GM10248 (cell line): ENCODE data around the gene UPF1.

Experiments used
- CTCF ChIA-PET: fragments of 300-600 bp; sonication (Branson Sonifier 250); formaldehyde crosslinking; extraction: SDS; loops from one replicate; lab custom pipeline; 2021; ENCODE audit warnings: antibody characterized with exemption; lab: Yijun Ruan, JAX
- POLR2A ChIA-PET: fragments of 350-650 bp; sonication (Branson Sonifier 250); formaldehyde crosslinking; extraction: SDS; loops from one replicate; lab custom pipeline; 2020; ENCODE audit warnings: antibody characterized with exemption; lab: Yijun Ruan, JAX
- DNase-seq: peaks from one replicate; pipeline ENCODE4 v3.0.0; 2012; ENCODE audit errors: extremely low spot score
- CTCF ChIP-seq: IDR thresholded peaks from 2 replicates; pipeline ENCODE4 v1.5.1; 2012; ENCODE audit warnings: mild to moderate bottlenecking, low read depth; ENCODE audit errors: extremely low read depth, missing control alignments, control extremely low read depth

Gene UPF1

GRCh38 chr19:18831524-18832305, at the start of gene UPF1:
Gene UPF1, plus strand, starts transcription at chr19:18831959. Its CDS starts 251 bp downstream, at chr19:18832210.
- TF ChIP-seq CTCF, result no peak
- POLR2A ChIA-PET, result interaction anchor here (0.6 to 0.8 kb wide), 3 partner anchors 12 to 543 kb away, joined by 3 to 6 read pairs (median 5); no protein-coding TSS in a partner anchor
- peak; percentile 97 for DNase-seq
- CTCF ChIA-PET, result interaction anchor here (1.2 to 12.3 kb wide), 6 partner anchors 8 to 349 kb away, joined by 3 to 158 read pairs (median 6); partner anchors contain the start of gene REX1BD

DNA sequence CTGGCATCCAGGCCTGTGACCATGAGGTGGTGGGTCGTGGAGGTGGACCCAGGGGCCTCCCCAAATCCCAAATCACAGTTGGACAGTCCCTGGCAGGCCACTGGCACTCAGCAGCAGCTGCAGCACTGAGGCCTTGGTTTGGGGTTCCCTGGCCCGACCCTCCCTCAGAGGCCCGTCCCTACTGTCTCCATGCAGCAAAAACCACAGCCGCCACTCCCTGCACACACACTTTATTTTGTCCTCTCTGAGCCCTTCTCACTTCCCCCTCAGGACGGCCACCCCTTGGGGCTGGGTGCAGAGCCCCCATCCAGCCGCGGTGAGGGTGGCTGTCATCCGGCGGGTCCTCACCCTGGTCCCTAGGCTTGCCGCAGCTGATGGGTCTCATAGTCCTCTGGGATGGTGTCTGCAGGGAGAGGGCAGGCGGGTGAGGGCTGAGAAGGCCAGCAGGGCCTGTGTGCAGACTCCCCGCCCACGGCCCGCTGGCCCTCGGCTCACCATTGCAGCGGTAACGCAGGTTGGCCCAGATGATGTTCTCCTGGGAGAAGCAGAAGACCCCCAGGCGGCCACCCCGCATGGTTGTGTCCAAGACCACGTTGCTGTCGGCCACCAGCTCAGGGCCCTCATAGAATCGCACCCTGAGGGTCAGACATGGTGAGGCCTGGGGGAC, 49.1 kb upstream of the UPF1 start:
- no peak for DNase-seq
- ChIA-PET CTCF (no interaction called here), POLR2A (no interaction called here)

DNA sequence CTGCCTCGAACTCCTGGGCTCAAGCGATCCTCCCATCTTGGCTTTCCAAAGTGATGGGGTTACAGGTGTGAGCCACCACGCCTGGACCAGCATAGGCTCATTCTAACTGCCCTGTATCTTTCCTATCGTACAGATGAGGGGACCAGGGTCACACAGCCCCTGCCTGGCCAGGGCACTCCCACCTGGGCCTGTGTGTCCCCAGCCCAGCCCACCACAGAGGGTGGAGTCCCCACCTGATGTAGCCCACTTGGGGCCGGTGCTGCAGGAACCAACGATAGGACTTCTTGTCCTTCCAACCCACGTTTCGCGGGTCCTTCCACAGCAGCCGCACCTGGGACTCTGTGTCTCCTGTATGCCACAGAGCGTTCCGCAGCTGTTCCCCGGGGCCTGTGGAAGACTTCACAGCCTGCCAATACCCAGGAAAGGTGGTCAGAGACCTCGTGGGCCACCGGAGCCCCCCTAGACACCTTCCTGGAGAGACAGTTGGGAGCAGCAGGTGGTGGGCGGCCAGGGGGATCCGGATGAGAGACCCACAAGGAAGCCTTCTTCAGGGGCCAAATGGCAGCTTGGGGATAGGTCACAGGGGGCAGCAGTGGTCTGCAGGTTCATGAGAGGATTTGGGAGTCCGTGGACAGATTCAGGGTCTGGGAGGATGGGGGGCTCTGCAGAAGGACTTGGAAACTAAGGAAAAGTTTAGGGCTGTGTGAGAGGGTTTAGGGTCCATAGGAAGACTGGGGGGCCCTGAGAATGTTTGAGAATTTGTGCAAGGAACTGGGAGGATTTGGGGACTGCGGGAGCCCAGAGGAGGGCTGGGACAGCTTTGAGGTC, 47.6 kb upstream of the UPF1 start:
- DNase-seq, result no peak
- POLR2A ChIA-PET, result no interaction called here
- CTCF ChIA-PET, result no interaction called here

More for the DNA sequence above, 49.1 kb upstream of the UPF1 start:
- TF ChIP-seq CTCF, result no peak

GRCh38 chr19:18784786-18785120, 47.0 kb upstream of the UPF1 start:
- ChIA-PET CTCF (no interaction called here), POLR2A (no interaction called here)
- no peak for DNase-seq

More for the DNA sequence above, 47.6 kb upstream of the UPF1 start:
- no peak for TF ChIP-seq CTCF

DNA sequence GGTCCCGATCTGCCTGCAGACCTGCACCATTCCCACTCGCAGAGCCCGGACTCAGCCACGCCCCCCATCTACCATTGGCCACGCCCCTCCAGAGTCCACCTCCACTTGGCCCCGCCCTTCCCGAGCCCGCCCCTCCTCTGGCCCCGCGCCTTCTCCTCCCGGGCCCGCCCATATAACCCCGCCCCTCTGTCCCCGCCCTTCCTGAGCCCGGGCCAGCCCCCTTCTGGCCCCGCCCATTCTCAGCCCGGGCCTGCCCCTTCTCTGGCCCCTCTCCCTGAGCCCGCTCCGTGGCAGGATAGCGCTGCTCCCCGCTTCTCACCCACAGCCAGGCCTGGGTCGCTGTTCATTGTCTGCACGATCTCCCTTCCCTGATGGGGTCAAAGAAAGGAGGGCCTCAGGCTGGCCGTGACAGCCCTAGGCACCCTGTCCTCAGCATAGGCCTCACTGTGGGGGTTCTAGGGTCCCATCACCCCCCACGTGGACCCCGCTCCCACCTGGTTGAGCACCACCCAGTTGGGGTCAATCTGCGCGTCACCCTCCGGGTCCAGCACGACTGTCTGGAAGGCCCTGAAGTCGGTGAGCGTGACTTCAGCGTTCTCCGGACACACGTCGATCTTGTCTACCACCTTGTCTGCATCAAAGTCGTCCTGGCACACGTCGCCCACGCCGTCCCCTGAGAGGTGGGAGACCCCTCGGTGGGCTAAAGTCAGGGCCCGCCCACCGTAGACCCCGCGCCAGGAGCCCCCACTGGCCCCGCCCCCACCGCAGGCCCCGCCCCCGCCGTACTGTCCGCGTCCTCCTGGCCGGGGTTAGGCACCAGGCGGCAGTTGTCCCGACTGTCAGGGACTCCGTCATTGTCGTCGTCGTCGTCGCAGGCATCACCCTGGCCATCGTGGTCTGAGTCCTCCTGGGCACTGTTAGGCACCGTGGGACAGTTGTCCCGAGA, 46.3 kb upstream of the UPF1 start:
- ChIA-PET CTCF (interaction anchor here (1.2 kb wide), 1 partner anchor 46 kb away, joined by 3 read pairs; the partner anchor contains the start of gene UPF1), POLR2A (no interaction called here)
- no peak for TF ChIP-seq CTCF
- peak; percentile 94 for DNase-seq

More at GRCh38 chr19:18784786-18785120, 47.0 kb upstream of the UPF1 start:
- TF ChIP-seq CTCF, result no peak
